Activated naive CD4-positive, alpha-beta T cell (primary cell): Measurements from ENCODE around the gene CDCA7L.
"Not testable (repeated sequence)": the region's sequence is repeated elsewhere in the genome, so short reads cannot be mapped to it uniquely, and the experiment has no call there.

Experiments
- DNase-seq, 4 experiments: peaks; one replicate each; lab custom pipeline; 2025; lab: John Stamatoyannopoulos, UW

Gene CDCA7L

DNA sequence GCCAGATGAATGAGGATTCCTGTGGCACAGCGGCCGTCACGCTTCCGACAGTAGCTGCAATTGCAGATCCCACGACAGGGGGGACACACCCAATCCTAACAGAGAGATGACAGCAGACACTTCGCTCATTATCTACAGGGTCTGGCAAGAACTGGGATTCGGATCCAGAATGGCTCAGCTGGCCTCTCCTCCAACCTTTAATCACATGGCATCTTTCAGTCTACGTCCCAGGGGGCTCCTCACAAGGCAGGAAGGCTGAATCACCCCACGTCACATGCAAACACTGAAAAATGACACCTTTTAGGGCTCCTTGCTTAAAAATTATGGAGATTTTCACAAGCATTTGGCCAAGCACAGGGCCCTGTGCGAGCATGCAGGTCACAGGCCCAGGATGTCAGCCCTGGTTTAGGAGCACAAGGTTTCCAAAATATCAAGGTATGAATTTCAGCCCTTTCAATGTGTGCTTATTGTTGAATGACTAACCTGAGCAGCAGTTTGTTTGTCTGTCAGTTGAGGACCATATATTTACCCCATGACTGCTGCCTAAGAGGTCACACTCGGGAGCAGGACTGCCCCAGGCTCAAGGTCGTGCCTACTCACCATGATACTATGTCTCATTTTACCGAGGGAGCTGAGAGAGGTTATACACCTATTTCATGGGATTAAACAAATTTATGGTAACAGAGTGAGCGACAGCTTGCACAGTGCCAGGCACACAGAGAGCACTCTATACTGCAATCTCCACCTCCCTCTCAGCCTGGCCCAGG lies 42.5 kb downstream of the CDCA7L start:
- no peak for DNase-seq

- DNase-seq = no peak
Measured at GRCh38 chr7:21902240-21902639, 43.5 kb downstream of the CDCA7L start.

- DNase-seq = no peak
Measured at GRCh38 chr7:21898265-21898930, 47.3 kb downstream of the CDCA7L start.

DNA sequence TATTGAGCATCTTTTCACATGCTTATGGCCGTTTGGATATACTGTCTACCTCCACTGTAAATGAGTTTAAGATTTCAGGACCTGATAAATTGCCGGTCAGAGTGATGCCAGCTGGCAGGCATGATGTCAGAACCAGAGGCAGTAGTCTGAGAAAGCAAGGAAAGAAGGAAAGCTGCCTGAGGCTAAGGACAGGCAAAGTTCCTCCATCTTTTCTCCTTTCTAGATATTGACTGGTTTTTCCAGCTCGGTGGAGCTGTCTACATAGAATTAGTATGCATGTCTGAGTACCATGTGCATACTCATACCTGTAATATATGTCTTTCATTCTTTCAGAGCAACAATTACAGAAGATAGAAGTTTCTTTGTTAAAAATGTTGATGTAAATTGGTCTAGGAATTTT lies 52.3 kb downstream of the CDCA7L start:
- DNase-seq = no peak

DNA sequence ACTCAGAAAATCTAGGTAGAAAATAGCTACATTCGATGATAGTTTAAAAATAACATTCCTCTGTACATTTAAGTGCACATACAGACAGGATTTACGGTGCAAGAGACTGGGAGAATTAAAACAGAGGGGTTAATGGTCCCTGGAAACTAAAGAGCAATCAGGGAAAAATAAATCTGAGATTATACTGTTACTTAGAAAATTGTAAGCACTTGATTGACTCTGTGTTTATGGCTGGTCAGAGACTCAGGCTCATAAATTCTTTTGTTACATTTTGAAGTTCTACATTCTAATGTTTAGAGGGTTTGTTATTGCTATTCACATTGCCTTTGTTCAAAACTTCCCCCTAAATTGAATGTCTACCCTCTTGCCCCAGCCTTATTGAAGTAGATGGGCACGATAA lies 54.4 kb downstream of the CDCA7L start:
- DNase-seq = no peak

- no peak for DNase-seq
Measured at GRCh38 chr7:21887779-21888178, 57.9 kb downstream of the CDCA7L start.

DNA sequence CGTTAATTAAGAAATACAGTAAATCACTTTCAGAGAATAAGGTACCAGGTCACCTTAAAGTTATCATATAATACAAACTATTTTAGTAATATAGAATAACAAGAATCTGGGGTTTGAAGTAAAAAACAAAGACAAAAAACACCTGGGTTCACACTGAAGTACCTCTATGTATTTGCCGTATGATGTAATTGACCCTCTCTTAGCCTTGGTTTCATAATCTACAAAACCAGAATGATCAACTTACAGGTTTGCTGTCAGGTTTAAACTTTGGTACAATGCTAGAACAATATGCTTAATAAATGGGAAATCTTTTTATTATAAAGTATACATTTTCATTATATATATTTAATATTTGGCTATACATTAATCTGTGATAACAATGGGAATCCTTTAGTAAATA lies 58.3 kb downstream of the CDCA7L start:
- DNase-seq = no peak

DNA sequence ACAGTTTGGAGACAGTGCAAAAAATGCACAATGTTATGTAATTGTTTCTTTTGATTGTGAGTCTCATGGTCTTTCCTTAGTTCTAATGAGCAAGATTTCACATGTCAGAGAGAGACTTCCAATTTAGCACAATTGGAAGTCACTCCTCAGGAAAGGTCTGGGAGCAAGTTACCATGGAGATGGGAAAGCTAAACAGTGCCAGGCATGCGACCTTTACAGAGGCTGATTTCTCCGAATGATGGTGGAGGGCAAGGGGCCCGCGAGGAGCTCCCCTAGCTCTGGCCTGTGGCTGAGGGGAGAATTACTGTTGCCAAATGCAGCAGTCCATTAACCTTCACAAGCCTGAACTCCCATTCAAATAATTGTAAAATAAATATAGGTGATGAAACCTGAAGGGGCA lies 59.3 kb downstream of the CDCA7L start:
- no peak for DNase-seq

DNA sequence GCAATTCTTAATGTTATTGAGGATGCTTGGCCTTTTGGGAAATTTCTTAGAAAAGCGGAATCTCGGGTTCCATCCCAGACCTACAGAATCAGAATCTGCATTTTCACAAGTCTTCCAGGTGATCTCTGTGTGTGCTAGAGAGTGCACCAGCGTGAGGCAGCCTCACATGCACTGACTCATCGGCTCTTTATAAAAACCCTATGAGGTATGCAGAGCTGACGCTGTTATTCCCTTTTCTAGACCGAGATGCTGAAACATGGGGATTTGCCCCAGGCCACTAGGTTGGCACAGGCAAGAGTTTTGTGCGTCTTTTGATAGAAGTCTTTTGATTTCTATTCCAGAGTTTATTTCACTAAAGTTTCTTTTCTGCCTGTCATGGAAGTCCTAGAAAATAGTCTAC lies 61.2 kb downstream of the CDCA7L start:
- no peak for DNase-seq

DNA sequence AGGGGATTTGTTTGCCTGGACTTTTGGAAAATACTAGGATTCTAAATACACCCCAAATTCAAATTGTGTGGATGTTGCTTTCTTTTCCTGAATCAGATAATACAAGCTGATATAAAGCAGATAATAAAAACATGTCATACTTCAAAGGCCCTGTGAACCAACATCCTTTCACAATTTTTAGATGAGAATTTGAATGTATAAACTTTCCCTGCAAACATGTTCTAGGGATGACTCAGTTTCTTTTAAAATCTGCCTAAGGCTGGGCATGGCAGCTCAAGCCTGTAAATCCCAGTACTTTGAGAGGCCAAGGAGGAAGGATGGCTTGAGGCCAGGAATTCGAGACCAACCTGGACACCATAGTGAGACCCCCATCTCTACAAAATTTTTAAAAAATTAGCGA lies 62.2 kb downstream of the CDCA7L start:
- not testable (repeated sequence) for DNase-seq

DNA sequence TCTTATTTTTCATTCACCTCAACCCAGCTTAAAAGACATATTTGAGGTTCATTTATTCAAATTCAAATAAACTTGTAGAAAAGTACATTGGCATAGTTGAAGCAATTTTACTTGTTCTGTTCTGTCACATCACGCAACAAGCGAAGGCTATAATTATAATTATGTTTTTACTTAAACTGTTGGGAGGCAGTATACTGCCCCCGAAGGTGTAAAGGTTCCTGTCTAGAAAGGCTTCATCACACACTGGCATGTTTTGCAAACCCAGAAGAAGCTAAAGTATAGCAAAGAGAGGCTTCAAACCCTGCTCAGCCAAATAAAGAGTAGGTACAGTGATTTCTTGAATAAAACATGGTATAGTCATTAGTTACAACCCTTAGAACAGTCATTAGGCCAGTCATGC lies 62.6 kb downstream of the CDCA7L start:
- no peak for DNase-seq

GRCh38 chr7:21869785-21870402 lies 75.8 kb downstream of the CDCA7L start:
- DNase-seq = no peak

- DNase-seq = no peak
Measured at GRCh38 chr7:21868576-21868850, 77.2 kb downstream of the CDCA7L start.

DNA sequence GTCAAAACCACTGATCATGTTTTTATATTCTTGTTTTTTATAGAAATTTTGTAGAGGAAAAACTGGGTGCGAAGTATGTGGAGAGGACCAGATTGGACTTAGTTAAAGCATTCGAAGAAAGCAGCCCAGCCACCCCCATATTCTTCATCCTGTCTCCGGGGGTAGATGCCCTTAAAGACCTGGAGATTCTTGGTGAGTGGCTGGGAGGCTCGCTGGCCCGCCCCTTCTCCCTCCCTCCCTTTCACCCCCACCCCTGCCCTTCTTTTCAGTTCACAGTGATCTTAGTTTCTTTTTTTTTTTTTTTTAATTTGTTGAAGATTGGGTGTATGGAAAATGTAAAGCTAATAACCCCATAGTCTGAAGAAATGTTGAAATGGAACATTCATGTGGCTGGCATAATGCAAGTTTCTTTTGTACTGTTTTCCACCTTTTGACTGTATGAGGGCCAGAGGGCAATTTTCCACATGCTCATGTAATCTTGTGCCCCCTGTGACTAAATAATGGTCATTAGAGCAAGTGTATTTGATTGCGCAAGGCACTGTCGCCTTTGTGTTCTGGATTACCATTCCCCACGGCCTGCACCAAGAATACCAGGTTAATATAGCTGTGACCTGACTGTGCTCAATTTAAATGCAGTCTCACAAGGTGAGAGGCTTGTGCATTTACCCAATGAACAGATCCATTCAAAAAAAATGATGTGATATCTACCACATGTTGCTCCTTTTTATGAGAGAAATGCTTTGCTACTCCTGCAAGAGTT lies 77.7 kb downstream of the CDCA7L start:
- DNase-seq = no peak

GRCh38 chr7:21867226-21867625 lies 78.5 kb downstream of the CDCA7L start:
- DNase-seq = no peak

DNA sequence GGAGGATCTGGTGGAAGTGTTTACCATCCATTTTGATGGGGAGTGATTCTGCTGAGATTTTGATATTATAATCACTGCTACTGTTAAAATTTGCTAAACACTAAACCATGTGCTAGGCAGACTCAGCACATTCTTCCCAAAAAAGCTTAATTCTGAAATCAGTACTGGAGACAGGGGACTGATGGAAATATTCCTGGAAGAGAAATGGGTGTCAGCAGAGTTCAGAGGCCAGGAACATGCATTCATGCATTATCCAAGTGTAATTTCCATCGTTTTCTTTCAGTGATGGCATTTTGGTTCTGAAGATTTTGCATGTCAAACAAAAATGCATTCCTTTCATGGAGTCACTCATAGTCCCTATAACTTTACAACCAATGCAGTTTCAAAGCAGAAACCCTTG lies 79.0 kb downstream of the CDCA7L start:
- DNase-seq = no peak

DNA sequence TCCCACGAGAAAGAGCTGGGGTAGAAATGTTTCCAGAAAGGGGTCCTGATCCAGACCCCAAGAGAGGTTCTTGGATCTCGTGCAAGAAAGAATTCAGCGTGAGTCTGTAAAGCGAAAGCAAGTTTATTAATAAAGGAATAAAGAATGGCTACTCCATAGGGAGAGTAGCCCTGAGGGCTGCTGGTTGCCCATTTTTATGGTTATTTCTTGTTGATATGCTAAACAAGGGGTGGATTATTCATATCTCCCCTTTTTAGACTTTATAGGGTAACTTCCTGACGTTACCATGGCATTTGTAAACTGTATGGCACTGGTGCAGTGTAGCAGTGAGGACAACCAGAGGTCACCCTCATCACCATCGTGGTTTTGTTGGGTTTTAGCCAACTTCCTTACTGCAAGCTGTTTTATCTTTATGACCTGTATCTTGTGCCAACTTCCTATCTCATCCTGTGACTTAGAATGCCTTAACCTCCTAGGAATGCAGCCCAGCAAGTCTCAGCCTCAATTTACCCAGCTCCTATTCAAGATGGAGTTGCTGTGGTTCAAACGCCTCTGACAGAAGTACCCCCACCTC lies 80.0 kb downstream of the CDCA7L start:
- DNase-seq = not testable (repeated sequence)

GRCh38 chr7:21851559-21851967 lies 94.1 kb downstream of the CDCA7L start:
- no peak for DNase-seq
